GM19455 (cell line): ENCODE measurements around the gene RAP1GDS1.
"Not testable (repeated sequence)": the region's sequence is repeated elsewhere in the genome, so short reads cannot be mapped to it uniquely, and the experiment has no call there.

ENCODE experiments used
- ATAC-seq: cut with Tn5 transposase; IDR thresholded peaks from one replicate; pipeline ENCODE4 v1.9.1; 2021; ENCODE audit not compliant: unreplicated experiment

RAP1GDS1 gene

DNA sequence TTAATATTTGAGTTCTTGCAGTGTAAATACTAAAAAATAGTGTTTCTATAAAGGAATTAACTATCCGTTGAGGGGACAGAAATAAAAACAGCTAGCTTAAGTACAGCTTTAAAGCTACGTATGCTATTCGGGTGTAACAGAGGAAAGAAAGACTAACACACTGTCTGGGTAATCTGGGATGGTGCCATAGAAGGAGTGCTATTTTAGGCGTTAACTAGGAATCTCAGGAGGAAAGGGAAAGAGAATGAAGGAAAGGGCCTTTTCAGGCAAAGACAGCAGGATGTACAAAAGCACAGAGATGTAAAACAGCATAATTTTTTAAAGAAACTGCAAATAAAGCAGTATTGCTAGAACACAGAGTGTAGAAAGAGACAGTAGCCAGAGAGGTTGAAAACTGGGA is 161.8 kb downstream of the RAP1GDS1 start:
- no peak for ATAC-seq

DNA sequence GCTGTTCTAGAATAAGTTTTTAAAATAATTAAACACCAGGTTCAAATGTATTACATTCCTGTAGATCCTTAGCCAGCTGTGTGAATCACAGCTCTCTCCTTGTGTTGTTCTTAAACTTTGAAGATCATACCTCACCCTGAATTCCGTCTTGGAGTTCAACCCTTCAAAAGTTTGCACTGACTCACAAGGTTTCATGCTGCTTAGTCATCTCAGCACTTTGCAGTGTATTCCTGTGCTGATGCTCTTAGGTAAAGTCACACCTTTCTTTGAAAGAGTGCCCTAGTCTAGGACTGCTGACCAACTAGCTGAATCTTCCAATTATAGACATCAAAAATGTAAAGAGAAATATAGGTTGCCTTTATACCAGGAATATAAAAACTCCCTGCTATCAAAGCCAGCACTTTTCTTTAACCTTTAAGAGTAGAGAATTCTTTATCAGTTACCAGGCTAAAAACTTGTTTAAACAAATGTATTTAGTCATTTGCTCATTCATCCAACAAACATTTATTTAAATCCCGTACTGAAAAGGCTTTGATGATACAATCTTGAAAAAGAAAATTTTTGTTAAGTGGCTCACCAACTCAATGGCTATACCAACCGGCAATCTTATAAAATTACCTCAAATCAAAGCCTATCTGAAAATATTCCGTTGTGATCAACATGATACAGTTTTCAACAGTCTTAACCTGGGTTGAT is 169.7 kb downstream of the RAP1GDS1 start:
- ATAC-seq: no peak

DNA sequence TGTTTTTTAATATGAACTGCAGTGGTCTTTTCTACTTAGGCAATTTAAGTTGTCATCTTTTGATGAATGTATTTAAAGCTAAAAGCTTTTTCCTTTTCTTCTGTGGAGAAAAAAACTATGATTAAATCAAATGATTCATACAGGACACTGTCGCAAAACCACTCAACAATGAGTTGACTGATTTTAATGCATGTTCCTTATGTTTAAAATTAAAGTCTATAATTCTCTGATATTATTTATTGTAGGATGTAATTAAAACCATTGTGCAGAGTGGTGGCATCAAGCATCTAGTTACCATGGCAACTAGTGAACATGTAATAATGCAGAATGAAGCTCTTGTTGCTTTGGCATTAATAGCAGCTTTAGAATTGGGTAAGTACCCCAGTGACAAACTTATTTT is 172.5 kb downstream of the RAP1GDS1 start:
- no peak for ATAC-seq

DNA sequence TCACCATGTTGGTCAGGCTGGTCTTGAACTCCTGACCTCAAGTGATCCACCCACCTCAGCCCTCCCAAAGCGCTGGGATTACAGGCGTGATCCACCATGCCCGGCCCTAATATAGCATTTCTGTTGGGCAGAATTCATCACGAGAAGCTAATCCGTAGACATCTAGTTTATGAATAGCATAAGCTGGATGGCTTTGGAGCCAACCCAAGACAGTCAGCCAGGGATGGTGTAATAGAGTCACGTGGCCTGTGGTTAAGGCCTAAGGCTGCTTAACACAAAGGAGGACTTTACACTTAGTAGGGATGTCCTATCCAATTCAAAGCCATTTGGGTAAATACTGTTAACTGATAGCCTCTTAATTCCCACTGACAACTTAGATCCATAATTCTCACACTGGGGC is 173.6 kb downstream of the RAP1GDS1 start:
- ATAC-seq: no peak

DNA sequence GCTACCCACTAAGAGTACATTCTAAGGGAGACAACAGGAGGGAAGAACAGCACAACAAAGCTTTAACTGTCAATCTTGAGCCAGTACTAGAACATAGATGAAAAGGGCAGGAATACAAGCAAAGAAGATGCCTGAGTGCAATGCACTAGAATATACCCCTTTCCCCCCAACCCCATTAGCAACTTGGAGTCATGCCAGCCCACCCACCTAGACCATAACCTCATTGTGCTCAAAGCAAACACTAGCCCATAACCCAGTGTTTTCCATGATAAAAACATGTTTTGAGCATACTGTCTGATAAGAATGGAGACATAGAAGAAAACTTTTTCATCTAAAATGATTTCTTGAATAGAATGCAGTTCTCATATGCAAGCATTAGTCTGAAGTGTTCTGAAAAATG is 183.2 kb downstream of the RAP1GDS1 start:
- no peak for ATAC-seq

DNA sequence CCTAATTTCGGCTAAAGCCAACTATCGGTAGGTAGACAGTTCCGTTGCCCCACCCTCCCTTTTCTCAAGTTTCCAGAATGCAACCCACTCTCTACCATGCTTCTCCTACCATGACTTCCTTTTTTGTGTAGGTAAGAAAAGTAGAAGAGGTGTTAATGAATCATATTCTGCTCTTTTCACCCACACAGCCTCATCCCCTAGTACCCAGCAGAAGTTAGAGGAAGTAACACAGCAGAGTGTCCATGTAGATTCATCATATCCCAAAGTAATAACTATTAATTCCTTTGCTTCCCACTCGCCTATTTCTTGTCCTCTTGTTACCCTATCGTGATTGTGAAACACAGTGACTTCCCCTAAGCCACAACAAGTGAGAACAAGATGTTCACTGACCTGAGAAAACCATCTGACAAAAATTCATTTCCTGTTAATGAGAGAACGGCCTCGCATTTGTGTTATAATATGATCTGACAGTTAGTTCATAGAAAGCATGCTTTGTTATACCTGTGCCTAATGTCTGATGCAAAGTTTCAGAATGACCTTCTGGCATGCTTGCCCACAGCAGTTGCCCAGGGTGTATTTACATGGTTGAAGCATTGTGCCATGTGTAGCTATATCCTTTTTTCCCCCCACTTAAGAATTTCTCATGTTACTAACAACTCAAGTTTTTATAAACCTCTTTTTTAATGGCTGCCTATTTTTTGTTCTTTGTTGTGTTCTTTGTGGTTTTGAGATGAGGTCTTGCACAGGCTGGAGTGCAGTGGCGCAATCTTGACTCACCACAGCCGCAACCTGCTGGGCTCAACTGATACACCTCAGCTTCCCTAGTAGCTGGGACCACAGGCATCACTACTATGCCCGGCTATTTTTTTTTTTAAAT is 185.6 kb downstream of the RAP1GDS1 start:
- peak; percentile 79 for ATAC-seq

DNA sequence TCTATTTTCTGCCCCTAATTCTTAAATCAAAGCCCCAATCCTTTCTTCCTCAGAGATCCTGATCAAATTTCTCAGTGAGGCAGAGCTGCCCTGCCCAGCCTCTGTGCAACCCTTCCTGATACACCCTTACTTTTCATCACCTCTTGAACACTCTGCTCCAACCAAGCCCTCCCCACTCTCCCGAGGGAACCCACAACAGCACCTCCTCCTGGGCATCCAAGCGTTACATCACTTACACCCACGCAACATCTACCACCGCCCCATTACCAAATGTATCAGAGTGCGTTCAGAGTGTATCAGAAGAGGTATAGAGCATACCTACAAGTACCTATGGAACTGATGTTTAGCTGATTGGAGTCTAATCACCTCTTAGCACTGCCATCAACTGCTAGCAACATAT is 186.5 kb downstream of the RAP1GDS1 start:
- ATAC-seq: no peak

DNA sequence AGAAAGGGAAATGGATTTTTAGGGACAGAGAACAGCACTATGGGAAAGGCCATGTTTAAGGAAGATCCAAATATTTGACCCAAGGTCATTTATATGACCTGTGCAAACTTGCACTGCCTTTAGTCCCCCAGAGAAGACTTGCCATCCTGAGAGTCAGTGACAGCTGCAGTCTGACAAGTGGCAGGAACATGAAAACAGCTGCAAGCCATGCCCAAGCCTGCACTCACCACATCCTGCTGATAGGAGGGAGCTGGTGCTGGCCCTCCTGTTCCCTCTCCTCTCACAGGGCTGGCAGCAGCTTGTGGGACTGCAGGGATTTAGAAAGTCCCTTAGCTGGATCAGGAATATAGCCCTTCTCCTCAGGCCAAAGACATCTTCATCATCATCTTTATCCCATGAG is 187.7 kb downstream of the RAP1GDS1 start:
- no peak for ATAC-seq

DNA sequence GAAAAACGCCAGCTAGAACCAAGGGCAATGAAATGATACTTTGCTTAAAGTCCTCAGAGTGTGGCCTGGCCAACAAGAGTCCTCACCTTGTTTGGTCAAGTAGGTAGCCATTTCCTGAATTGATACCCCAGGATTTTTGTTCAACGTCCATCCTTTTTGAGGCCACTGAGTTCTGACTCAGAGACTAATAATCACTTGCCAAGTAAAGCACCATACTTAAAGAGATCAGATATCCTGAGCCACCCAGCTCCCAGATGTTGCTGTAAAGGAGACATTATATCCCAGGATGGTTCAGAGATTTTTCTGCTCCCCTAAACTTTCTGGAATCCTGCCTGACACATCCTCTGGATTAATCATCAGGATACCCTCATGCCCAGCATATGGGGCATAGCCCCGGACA is 190.9 kb downstream of the RAP1GDS1 start:
- ATAC-seq: no peak

DNA sequence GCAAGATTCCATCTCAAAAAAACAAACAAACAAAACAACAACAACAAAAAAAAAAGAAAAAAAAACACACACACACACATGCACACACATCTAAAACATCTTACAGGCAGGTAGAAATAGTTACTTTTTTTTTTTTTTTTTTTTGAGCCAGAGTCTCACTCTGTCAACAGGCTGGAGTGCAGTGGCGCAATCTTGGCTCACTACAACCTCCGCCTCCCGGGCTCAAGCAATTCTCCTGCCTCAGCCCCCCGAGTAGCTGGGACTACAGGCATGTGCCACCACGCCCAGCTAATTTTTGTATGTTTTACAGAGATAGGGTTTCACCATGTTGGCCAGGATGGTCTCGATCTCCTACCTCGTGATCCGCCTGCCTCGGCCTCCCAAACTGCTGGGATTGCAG is 196.2 kb downstream of the RAP1GDS1 start:
- not testable (repeated sequence) for ATAC-seq

DNA sequence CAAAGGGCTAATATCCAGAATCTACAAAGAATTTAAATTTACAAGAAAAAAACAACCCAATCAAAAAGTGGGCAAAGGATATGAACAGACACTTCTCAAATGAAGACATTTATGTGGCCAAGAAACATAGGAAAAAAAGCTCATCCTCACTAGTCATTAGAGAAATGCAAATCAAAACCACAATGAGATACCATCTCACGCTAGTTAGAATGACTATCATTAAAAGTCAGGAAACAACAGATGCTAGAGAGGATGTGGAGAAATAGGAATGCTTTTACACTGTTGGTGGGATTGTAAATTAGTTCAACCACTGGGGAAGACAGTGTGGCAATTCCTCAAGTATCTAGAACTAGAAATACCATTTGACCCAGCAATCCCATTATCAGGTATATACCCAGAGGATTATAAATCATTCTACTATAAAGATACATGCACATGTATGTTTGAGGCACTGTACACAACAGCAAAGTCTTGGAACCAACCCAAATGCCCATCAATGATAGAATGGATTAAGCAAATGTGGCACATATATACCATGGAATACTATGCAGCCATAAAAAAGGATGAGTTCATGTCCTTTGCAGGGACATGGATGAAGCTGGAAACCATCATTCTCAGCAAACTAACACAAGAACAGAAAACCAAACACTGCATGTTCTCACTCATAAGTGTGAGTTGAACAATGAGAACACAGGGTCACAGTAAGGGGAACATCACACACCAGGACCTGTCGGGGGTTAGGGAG is 200.1 kb downstream of the RAP1GDS1 start:
- not testable (repeated sequence) for ATAC-seq

DNA sequence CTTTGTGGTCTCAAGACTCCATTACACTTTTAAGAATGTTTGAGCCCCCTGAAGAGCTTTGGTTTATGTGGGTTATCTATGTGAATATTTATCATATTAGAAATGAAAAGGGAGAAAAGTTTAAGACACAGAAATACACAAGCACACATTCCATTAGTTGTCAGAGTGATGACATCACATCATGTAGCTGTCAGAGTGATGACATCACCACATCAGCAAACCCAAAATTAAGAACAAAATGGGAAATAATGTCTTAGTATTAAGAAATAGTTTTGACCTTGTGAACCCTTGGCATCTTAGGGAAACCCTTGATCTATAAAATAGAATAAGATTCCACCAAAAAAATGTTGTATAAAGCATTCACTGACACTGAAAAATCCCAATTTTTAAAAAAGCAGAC is 201.3 kb downstream of the RAP1GDS1 start:
- ATAC-seq: no peak

DNA sequence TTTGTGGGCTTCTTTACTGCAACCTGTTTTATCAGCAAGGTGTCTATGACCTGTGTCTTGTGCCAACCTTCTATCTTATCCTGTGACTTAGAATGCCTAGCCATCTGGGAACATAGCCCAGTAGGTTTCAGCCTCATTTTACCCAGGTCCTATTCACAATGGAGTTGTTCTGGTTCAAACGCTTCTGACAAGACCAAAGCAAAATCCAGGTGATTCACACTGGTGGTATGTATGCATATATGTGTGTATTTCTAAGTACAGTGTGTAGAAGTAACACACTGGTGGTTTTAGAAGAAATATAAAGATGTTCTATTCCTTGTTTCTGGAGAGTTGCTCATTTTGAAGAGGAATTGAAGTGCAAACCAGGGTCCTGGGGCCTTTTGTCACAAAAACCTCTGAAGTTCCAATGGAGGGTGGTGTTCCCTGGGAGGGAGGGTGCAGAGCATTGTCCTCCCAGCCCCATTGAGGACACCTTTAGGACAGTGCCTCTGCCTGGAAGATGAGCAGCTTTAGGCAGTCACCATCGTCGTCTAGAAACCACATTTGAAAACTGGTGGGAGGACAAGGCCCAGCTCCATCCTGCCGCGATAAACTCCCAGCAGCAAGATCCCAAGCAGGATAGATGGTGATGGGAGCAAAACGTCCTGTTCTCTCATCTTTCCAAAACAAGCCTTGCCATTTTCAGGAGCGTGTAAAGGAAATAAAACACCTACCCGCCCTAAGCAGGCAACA is 205.8 kb downstream of the RAP1GDS1 start:
- peak; percentile 10 for ATAC-seq

DNA sequence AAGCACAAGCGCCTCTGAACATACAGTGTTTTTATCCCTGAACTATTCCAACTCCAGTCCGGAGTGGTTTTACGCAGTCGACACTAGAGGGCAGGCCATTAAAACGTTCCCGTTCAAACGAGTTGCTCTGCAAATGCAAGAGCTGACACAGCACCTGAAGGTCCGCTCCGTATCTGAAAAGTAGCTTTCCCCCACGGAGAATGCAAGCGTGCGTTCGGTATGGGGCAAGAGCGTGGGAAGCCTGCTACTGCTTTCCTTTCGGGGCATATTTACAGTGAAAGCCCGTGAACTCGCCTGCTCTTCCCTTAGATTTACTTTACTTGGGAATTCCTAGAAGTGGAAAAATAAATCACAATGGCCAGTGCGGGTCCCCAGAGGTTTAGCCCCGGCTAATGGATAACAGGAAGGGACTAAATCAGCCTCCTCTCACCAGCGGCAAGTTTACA is 206.5 kb downstream of the RAP1GDS1 start:
- peak; percentile 97 for ATAC-seq

DNA sequence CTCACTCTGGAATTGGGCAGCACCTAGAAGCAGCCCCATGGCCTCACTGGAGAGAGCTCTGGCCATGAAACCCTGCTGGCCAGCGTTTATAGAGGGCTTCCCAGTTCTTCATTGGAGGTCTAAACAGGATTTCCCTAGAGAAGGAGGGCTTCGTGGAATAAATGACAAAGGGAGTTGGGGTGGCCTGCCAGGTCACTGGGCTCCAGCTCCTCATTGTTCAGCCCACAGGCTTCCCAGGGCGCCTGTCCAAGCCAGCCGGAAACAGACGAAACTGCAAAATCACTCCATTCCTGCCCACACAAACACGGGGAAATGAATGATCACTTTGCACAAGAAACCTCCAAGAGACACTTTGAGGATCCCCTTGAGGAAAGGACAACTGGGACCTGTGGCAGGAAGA is 207.5 kb downstream of the RAP1GDS1 start:
- ATAC-seq: no peak

DNA sequence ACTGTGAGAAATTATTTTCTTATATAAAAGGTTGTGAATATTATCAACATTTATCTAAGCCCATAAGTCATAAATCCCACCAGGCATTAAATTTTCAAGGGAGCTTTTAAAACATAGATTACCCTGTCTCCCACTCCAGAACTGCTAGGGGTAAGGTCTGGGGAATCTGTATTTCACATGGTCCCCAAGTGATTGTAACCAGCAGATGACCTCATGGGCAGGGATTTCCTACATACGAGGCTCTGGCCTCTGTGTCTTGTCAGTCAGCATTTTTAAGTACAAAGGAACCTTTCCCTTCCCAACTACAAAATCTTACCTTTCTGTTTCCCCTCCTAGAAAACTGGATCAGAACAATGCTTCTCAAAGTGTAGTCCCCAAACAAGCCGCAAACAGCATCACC is 208.6 kb downstream of the RAP1GDS1 start:
- ATAC-seq: no peak

DNA sequence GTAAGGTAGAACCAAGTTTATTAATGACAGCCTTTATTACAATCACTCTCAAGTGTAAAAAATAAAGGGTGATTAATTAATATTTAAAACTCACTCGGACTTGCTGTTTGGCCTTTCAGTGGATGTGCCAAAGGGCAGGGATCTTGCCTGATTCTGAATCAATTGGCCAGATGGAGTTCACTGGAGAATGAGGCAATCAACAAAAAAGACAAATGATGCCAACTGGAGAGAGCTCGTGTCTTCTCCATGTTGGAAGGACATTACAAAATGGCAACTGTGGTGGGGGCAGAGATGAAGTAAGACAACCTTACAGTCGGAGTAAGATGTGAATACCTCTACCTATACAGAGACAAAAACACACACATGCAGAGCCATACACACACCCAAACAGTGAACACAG is 209.2 kb downstream of the RAP1GDS1 start:
- no peak for ATAC-seq

DNA sequence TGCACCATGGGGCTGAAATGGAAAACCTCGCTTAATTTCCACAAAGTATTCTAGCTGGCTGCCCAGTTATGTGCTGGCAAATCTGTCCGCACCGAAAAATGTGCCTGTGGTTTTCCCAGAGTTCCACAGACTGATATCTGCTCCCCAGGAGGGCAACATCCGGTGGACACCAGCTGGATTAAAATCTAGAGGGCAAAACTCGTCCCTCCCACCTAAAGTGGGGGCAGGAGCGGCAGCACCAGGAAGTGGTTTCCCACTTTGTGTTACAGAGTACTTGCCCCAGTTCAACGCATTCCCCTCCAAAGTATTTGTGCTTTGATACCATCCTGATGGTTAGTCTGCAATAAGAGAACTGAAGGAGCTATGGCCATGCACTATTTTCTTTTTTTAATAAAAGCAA is 209.6 kb downstream of the RAP1GDS1 start:
- no peak for ATAC-seq

DNA sequence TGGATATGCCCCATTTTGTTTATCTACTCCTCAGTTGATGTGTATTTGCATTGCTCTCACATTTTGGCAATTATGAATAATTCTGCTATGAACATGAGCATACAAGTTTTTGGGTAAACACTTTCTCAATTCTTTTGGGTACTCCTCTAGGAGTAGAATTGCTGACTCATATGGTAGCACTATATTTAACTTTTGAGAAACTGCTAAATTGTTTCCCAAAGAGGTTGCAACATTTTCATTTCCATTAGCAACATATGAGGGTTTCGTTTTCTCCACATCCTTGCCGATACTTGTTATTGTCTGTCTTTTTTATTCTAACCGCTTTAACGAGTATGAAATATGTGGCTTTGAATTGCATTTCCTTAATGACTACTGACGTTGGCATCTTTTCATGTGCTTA is 211.9 kb downstream of the RAP1GDS1 start:
- no peak for ATAC-seq

DNA sequence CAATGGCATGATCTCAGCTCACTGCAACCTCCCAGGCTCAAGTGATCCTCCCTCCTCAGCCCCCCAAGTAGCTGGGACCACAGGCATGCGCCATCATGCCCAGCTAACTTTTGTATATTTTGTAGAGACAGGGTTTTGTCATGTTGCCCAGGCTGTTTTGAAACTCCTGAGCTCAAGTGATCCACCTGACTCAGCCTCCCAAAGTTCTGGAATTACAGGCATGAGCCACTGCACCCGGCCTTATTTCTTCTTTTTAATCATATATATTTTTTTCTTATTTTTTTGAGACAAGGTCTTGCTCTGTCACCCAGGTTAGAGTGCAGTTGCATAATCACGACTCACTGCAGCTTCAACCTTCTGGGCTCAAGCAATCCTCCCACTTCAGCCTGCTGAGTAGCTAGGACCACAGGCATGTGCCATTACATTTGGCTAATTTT is 213.2 kb downstream of the RAP1GDS1 start:
- no peak for ATAC-seq

DNA sequence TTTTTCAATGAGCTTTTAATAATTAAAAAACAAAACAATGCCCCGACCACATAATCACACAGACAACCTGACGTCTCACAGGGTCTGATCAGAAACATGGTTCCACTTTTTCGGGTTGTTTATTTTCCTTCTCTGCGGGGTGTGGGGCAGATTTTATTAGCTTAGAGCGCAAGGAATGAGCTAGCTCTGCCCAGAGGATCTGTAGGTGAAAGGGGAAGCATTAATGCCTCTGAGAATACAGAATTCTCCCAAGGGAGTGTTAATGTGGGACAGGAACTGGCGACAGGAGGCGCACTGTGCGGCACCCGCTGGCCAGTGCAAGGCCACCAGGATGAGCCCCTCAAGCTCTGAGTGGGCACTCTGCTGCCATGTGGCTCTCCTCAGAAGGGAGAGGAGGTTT is 215.7 kb downstream of the RAP1GDS1 start:
- ATAC-seq: no peak
